Measurements from ENCODE around the gene CDK16.

CDK16 gene

GRCh38 chrX:47202316-47202715 is 16.2 kb upstream of the CDK16 start:
- H3K27ac ChIP-seq: no peak overlapping the region
- TF ChIP-seq CTCF (conservative IDR thresholded peaks at IDR 0.05): no peak
- TF ChIP-seq ZFX (IDR thresholded peaks at IDR 0.05): no peak

GRCh38 chrX:47202877-47203276 is 15.6 kb upstream of the CDK16 start:
- no peak overlapping the region for H3K27ac ChIP-seq
- no peak for TF ChIP-seq CTCF (conservative IDR thresholded peaks at IDR 0.05)
- no peak for TF ChIP-seq ZFX (IDR thresholded peaks at IDR 0.05)

GRCh38 chrX:47204970-47205369 is 13.5 kb upstream of the CDK16 start:
- TF ChIP-seq CTCF (conservative IDR thresholded peaks at IDR 0.05) (no peak), ZFX (IDR thresholded peaks at IDR 0.05) (no peak)
- H3K27ac ChIP-seq: no peak overlapping the region

- no peak overlapping the region for H3K27ac ChIP-seq
- TF ChIP-seq CTCF (conservative IDR thresholded peaks at IDR 0.05) (no peak), ZFX (IDR thresholded peaks at IDR 0.05) (no peak)
These were observed 12.2 kb upstream of the CDK16 start for GRCh38 chrX:47206316-47206715.

- no peak for TF ChIP-seq ZFX (IDR thresholded peaks at IDR 0.05)
- no peak for TF ChIP-seq CTCF (conservative IDR thresholded peaks at IDR 0.05)
- H3K27ac ChIP-seq: no peak overlapping the region
These were observed 10.4 kb upstream of the CDK16 start for GRCh38 chrX:47208108-47208507.

GRCh38 chrX:47209508-47210238 is 8.8 kb upstream of the CDK16 start:
- TF ChIP-seq CTCF (conservative IDR thresholded peaks at IDR 0.05): no peak
- TF ChIP-seq ZFX (IDR thresholded peaks at IDR 0.05): no peak
- no peak overlapping the region for H3K27ac ChIP-seq

GRCh38 chrX:47210661-47211425 is 7.6 kb upstream of the CDK16 start:
- H3K27ac ChIP-seq: no peak overlapping the region
- TF ChIP-seq ZFX (IDR thresholded peaks at IDR 0.05) (no peak), CTCF (conservative IDR thresholded peaks at IDR 0.05) (no peak)
